Right cardiac atrium (tissue), 5 donors: ENCODE measurements around the gene FALEC. TPM values are rescaled to one million over a fixed set of nuclear protein-coding genes. Genes with fewer than 3 reads are reported as not detected.

Source experiments
- ATAC-seq, 2 donors: fragments of 200-7000 bp; cut with Tn5 transposase; one replicate each; pipeline versions ENCODE4 v1.8.0 to v1.9.1; 2020; ENCODE audit warnings: moderate library complexity in 2 of 2, mild to moderate bottlenecking in 1 of 2
- DNase-seq, 3 donors: peaks; one replicate each; pipeline ENCODE4 v3.0.0-alpha.2; 2020
- H3K27ac ChIP-seq: one replicate; pipeline ENCODE4 v1.5.1; 2013; ENCODE audit warnings: mild to moderate bottlenecking, low read length, control low read depth, moderate library complexity
- H3K27me3 ChIP-seq: one replicate; pipeline ENCODE4 v1.6.1; 2013; ENCODE audit not compliant: control insufficient read depth, insufficient read depth
- H3K4me1 ChIP-seq: one replicate; pipeline ENCODE4 v1.6.1; 2013; ENCODE audit warnings: low read length; ENCODE audit not compliant: control insufficient read depth, insufficient read depth
- H3K4me3 ChIP-seq: one replicate; pipeline ENCODE4 v1.5.1; 2013; ENCODE audit warnings: low read length, control low read depth
- H3K9me3 ChIP-seq: one replicate; pipeline ENCODE4 v1.6.1; 2013; ENCODE audit warnings: low read length; ENCODE audit not compliant: control insufficient read depth
- WGBS: extraction: QIAGEN DNeasy Blood & Tissue Kit; methylation state at CpG from one replicate; pipeline ENCODE4 v1.1.7; 2013; 5-methylcytosine and 5-hydroxymethylcytosine counted together
- intact Hi-C, 4 donors: fragments of 100-400 bp; cut with DNase I; formaldehyde crosslinking; loops; one replicate each; pipeline versions ENCODE4 v1.11.0 to v1.14.0; 2022 to 2023
- polyA plus RNA-seq: library from polyadenylated mRNA; stranded (reverse); fragments of 200-250 nt; gene quantifications from one replicate; pipeline ENCODE4 v1.2.3, GENCODE V29; 2013
- total RNA-seq, 4 donors: library from RNA; stranded (reverse); fragmentation: NEBNext Ultra II Directional; extraction: Animal tissue kit (Norgen Biotek cat#: 25700); gene quantifications; one replicate each; pipeline ENCODE4 v1.2.1, GENCODE V29; 2021
- donor health status: healthy with polysubstance abuse.
- donor health status: DM: no; HTN: yes; CAD: no.
- donor health status: DM: no; HTN: no; CAD: no.
- donor health status: DM: no; HTN: yes; CAD: no; lungs with severe emphysema.
- donor health status: DM: yes; HTN: yes; CAD: no.

FALEC gene
- total and polyA plus RNA-seq, 5 donors: 0.60 to 0.70 TPM; not detected in 3

GRCh38 chr1:150511985-150512660 lies 3.4 kb upstream of the FALEC start:
- intact Hi-C loops: no loop called here
- H3K9me3 ChIP-seq: no peaks in the 10 kb centered on the region
- H3K4me3 ChIP-seq: no peak overlapping the region
- peaks cover 6% of the 10 kb centered on the region for H3K4me1 ChIP-seq
- H3K27me3 ChIP-seq: no peaks in the 10 kb centered on the region
- H3K27ac ChIP-seq: no peak overlapping the region
- DNase-seq: peak in 1 of 3 donors; percentile 34
- WGBS: 93% methylated on average over 17 of the region's 17 CpGs
- ATAC-seq: no peak

GRCh38 chr1:150512846-150513245 lies 2.7 kb upstream of the FALEC start:
- no peak overlapping the region for H3K27ac ChIP-seq
- ATAC-seq: no peak
- H3K4me1 ChIP-seq: peaks cover 6% of the 10 kb centered on the region
- WGBS: 61% methylated on average over 2 of the region's 2 CpGs
- intact Hi-C loops: no loop called here
- H3K4me3 ChIP-seq: no peak overlapping the region
- H3K9me3 ChIP-seq: no peaks in the 10 kb centered on the region
- no peaks in the 10 kb centered on the region for H3K27me3 ChIP-seq
- peak in 1 of 3 donors; percentile 16 for DNase-seq

GRCh38 chr1:150513351-150513791 lies 2.2 kb upstream of the FALEC start:
- peaks cover 6% of the 10 kb centered on the region for H3K4me1 ChIP-seq
- WGBS: 78% methylated on average over 7 of the region's 7 CpGs
- no peaks in the 10 kb centered on the region for H3K9me3 ChIP-seq
- no peak overlapping the region for H3K4me3 ChIP-seq
- no peak overlapping the region for H3K27ac ChIP-seq
- intact Hi-C loops: no loop called here
- DNase-seq (peak in 1 of 3 donors; percentile 11), ATAC-seq (no peak)
- H3K27me3 ChIP-seq: no peaks in the 10 kb centered on the region

- peak in 1 of 3 donors; percentile 33 for DNase-seq
- Histone ChIP-seq H3K4me3 (no peak overlapping the region), H3K27me3 (no peaks in the 10 kb centered on the region), H3K27ac (no peak overlapping the region), H3K4me1 (peaks cover 3% of the 10 kb centered on the region), H3K9me3 (no peaks in the 10 kb centered on the region)
- WGBS: 86% methylated on average over 9 of the region's 9 CpGs
- intact Hi-C loops: no loop called here
- no peak for ATAC-seq
Observed at GRCh38 chr1:150514260-150514659, 1.3 kb upstream of the FALEC start.

GRCh38 chr1:150514913-150515327 lies 632 bp upstream of the FALEC start:
- Histone ChIP-seq H3K4me1 (peaks cover 3% of the 10 kb centered on the region), H3K9me3 (no peaks in the 10 kb centered on the region), H3K4me3 (peak overlapping the region; percentile 62), H3K27ac (peak overlapping the region; percentile 76), H3K27me3 (no peaks in the 10 kb centered on the region)
- WGBS: 30% methylated on average over 21 of the region's 21 CpGs
- DNase-seq (no peak), ATAC-seq (peak in 1 of 2 donors; percentile 3)
- intact Hi-C loops: no loop called here

- 1% methylated on average over 19 of the region's 19 CpGs for WGBS
- ATAC-seq (peak in 1 of 2 donors; percentile 1), DNase-seq (peak in 1 of 3 donors; percentile 54)
- H3K27ac ChIP-seq: peak overlapping the region; percentile 23
- peak overlapping the region; percentile 62 for H3K4me3 ChIP-seq
- peaks cover 3% of the 10 kb centered on the region for H3K4me1 ChIP-seq
- intact Hi-C loops: no loop called here
- no peaks in the 10 kb centered on the region for H3K9me3 ChIP-seq
- no peaks in the 10 kb centered on the region for H3K27me3 ChIP-seq
Observed at GRCh38 chr1:150516050-150516591, 569 bp downstream of the FALEC start.

- WGBS: 56% methylated on average over 4 of the region's 4 CpGs
- no peak for ATAC-seq
- Histone ChIP-seq H3K4me1 (peaks cover 3% of the 10 kb centered on the region), H3K27ac (no peak overlapping the region), H3K27me3 (no peaks in the 10 kb centered on the region), H3K4me3 (no peak overlapping the region), H3K9me3 (no peaks in the 10 kb centered on the region)
- no peak for DNase-seq
- intact Hi-C loops: no loop called here
Observed at GRCh38 chr1:150516616-150517015, 1.1 kb downstream of the FALEC start.

GRCh38 chr1:150521196-150521968 lies 5.8 kb downstream of the FALEC start:
- Histone ChIP-seq H3K4me3 (no peak overlapping the region), H3K4me1 (peaks cover 2% of the 10 kb centered on the region), H3K27ac (no peak overlapping the region), H3K27me3 (no peaks in the 10 kb centered on the region), H3K9me3 (no peaks in the 10 kb centered on the region)
- no peak for DNase-seq
- intact Hi-C loops: no loop called here
- ATAC-seq: no peak
- WGBS: 75% methylated on average over 1 of the region's 1 CpG

GRCh38 chr1:150525348-150525747 lies 9.8 kb downstream of the FALEC start:
- WGBS: 89% methylated on average over 3 of the region's 3 CpGs
- no peaks in the 10 kb centered on the region for H3K27me3 ChIP-seq

GRCh38 chr1:150528196-150528595 lies 12.6 kb downstream of the FALEC start:
- 86% methylated on average over 1 of the region's 1 CpG for WGBS
- no peak for DNase-seq
- Histone ChIP-seq H3K4me3 (no peak overlapping the region), H3K27me3 (no peaks in the 10 kb centered on the region), H3K27ac (no peak overlapping the region), H3K4me1 (peaks cover 3% of the 10 kb centered on the region), H3K9me3 (no peaks in the 10 kb centered on the region)
- no peak for ATAC-seq
- intact Hi-C loops: no loop called here

More at GRCh38 chr1:150525348-150525747, 9.8 kb downstream of the FALEC start:
- Histone ChIP-seq H3K4me1 (peaks cover 3% of the 10 kb centered on the region), H3K27ac (no peak overlapping the region), H3K9me3 (no peaks in the 10 kb centered on the region), H3K4me3 (no peak overlapping the region)
- ATAC-seq: no peak
- DNase-seq: no peak
- intact Hi-C loops: no loop called here

GRCh38 chr1:150529017-150529416 lies 13.5 kb downstream of the FALEC start:
- Histone ChIP-seq H3K4me3 (no peak overlapping the region), H3K4me1 (peaks cover 3% of the 10 kb centered on the region), H3K27me3 (no peaks in the 10 kb centered on the region), H3K27ac (peak overlapping the region; percentile 36), H3K9me3 (no peaks in the 10 kb centered on the region)
- peak in 1 of 3 donors; percentile 12 for DNase-seq
- WGBS: 19% methylated on average over 4 of the region's 4 CpGs
- ATAC-seq: peak; percentile 5 to 44
- intact Hi-C loops: no loop called here
